ENCODE data around the gene DAND5. TPM values are rescaled to one million over a fixed set of nuclear protein-coding genes. Genes with fewer than 3 reads are reported as not detected.
A peak's percentile ranks its signal among the peaks of the same experiment; 100 is the strongest.

Gene DAND5
- total RNA-seq, 1 donor from 2014 or later = not detected

- H3K36me3 ChIP-seq (ENCODE audit: control insufficient read depth, insufficient read depth, low read length) = no peaks in the 10 kb centered on the region
- H3K4me3 ChIP-seq (ENCODE audit: low read depth, low read length) = no peak overlapping the region
- no peak for FAIRE-seq
- no peaks in the 10 kb centered on the region for H3K27me3 ChIP-seq (ENCODE audit: control insufficient read depth, insufficient read depth, low read length)
- DNase-seq (ENCODE audit: low read depth) = no peak
- TF ChIP-seq CTCF (IDR thresholded peaks at IDR 0.05; ENCODE audit: insufficient read depth, low read length, severe bottlenecking) = no peak
These were observed 28.0 kb downstream of the DAND5 start for GRCh38 chr19:12997179-12997966.

DNA sequence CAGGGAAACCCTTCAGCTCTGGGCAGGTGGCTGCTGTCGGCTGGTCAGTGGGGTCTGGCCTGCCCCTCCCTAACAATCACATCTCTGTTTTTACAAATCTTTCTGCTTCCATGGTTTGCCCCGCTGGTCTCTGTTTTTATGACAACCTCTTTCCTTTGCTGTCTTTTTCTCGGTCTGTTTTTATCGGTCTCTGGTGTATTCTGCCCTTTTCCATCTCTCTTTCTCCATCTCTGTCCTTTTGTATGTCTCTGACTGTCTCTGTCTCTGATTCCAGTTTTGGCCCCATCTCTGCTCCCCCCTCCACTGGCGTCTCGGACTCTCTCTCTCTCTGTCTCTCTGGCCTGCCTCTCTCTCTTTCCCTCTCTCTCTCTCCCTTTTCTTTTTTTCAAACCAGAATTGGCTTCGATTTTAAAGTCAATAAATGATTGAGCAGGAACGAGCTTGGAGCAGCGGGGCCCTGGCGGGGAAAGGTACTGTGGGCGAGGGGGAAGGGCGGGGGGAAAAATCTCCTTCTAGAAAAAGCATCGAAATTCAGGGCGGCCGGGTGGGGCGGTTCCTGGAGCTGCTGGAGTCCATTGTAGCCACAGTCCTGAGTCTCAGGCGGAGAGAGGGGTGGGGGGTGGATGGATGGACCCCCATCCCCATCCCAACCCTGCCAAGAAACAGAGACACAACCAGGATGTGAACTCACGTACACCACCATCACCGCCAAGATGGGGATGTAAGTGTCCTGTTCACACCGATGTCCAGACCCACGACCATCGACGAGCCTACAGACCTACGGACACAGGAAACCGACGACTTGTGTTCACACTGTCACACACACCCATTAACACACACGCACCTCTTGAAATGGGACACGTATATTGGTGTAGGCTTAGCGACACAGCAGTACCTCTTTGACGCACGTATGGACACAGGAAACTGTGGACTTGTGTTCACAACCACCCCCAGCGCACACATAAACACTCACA is 28.9 kb downstream of the DAND5 start:
- Histone ChIP-seq H3K27me3 (ENCODE audit: control insufficient read depth, insufficient read depth, low read length) (no peaks in the 10 kb centered on the region), H3K36me3 (ENCODE audit: control insufficient read depth, insufficient read depth, low read length) (no peaks in the 10 kb centered on the region), H3K4me3 (ENCODE audit: low read depth, low read length) (no peak overlapping the region)
- FAIRE-seq (peak; percentile 92), DNase-seq (ENCODE audit: low read depth) (no peak)
- no peak for TF ChIP-seq CTCF (IDR thresholded peaks at IDR 0.05; ENCODE audit: insufficient read depth, low read length, severe bottlenecking)

GRCh38 chr19:13001166-13001501 is 31.8 kb downstream of the DAND5 start:
- no peak for DNase-seq (ENCODE audit: low read depth)
- Histone ChIP-seq H3K36me3 (ENCODE audit: control insufficient read depth, insufficient read depth, low read length) (no peaks in the 10 kb centered on the region), H3K4me3 (ENCODE audit: low read depth, low read length) (no peak overlapping the region), H3K27me3 (ENCODE audit: control insufficient read depth, insufficient read depth, low read length) (no peaks in the 10 kb centered on the region)
- no peak for FAIRE-seq
- TF ChIP-seq CTCF (IDR thresholded peaks at IDR 0.05; ENCODE audit: insufficient read depth, low read length, severe bottlenecking) = no peak

- DNase-seq (ENCODE audit: low read depth) (no peak), FAIRE-seq (peak; percentile 99)
- H3K36me3 ChIP-seq (ENCODE audit: control insufficient read depth, insufficient read depth, low read length) = no peaks in the 10 kb centered on the region
- TF ChIP-seq CTCF (IDR thresholded peaks at IDR 0.05; ENCODE audit: insufficient read depth, low read length, severe bottlenecking) = no peak
- no peaks in the 10 kb centered on the region for H3K27me3 ChIP-seq (ENCODE audit: control insufficient read depth, insufficient read depth, low read length)
- H3K4me3 ChIP-seq (ENCODE audit: low read depth, low read length) = no peak overlapping the region
These were observed 32.3 kb downstream of the DAND5 start for GRCh38 chr19:13001502-13002165.

DNA sequence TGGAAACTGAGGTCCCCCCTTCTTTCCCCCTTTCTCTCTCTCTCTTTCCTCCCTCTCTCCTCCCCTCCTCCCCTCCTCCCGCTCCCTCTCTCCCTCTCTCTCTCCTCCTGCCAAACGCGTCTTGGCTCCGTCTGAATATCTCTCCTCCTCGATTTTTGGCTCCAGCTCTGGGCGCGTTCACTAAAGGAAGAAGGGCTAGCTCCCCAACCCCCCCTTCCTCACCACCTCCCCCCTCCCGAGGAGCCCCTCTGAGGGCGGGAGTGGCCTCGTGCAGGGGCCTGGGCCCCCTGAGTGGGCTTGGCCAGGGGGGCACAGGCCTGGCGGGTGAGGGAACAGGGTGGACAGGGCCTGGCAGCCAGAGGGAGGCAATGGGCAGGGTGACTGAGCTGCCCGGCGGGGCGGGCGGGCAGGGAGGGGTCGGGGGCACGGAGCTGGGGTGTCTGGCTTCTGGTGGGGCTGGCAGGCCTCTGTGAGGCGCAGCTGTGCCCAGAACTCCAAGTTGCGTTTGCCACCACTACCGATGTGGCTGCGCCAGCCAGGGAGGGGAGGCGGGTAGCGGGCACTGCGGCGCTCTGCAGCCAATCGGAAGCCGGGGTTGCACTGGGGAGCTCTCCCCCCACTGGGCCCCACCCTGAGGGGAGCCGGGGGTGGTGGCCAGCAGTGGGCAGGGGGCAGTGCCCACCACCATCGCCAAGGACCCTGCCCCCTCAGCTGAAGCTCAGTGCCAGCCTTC is 33.0 kb downstream of the DAND5 start:
- Histone ChIP-seq H3K27me3 (ENCODE audit: control insufficient read depth, insufficient read depth, low read length) (no peaks in the 10 kb centered on the region), H3K4me3 (ENCODE audit: low read depth, low read length) (no peak overlapping the region)
- DNase-seq (ENCODE audit: low read depth) = no peak

More for the DNA sequence above, 33.0 kb downstream of the DAND5 start:
- no peak for TF ChIP-seq CTCF (IDR thresholded peaks at IDR 0.05; ENCODE audit: insufficient read depth, low read length, severe bottlenecking)
- H3K36me3 ChIP-seq (ENCODE audit: control insufficient read depth, insufficient read depth, low read length) = no peaks in the 10 kb centered on the region
- FAIRE-seq = no peak

Measured in bronchial epithelial cell (primary cell).